Mammary epithelial cell (primary cell): ENCODE measurements around the gene CHD8.

Experiments
- EZH2 ChIP-seq: IDR thresholded peaks from 2 replicates; pipeline ENCODE4 v1.6.1; 2012; ENCODE audit warnings: low read length, inconsistent platforms, borderline replicate concordance
- TF ChIP-seq, protein P1 (sequence below), 2 donors: IDR thresholded peaks in 1 of 2; conservative IDR thresholded peaks in 1 of 2; 2 replicates each; pipeline ENCODE4 v1.5.1; 2011 to 2012; ENCODE audit warnings: inconsistent platforms in 2 of 2, low read length in 2 of 2, mild to moderate bottlenecking in 2 of 2, control low read depth in 1 of 2, low read depth in 1 of 2; ENCODE audit not compliant: insufficient read depth in 1 of 2; ENCODE audit errors: extremely low read depth in 1 of 2

GRCh38 chr14:21367582-21368144 lies 88.3 kb downstream of the CHD8 start:
- TF ChIP-seq, protein P1, sequence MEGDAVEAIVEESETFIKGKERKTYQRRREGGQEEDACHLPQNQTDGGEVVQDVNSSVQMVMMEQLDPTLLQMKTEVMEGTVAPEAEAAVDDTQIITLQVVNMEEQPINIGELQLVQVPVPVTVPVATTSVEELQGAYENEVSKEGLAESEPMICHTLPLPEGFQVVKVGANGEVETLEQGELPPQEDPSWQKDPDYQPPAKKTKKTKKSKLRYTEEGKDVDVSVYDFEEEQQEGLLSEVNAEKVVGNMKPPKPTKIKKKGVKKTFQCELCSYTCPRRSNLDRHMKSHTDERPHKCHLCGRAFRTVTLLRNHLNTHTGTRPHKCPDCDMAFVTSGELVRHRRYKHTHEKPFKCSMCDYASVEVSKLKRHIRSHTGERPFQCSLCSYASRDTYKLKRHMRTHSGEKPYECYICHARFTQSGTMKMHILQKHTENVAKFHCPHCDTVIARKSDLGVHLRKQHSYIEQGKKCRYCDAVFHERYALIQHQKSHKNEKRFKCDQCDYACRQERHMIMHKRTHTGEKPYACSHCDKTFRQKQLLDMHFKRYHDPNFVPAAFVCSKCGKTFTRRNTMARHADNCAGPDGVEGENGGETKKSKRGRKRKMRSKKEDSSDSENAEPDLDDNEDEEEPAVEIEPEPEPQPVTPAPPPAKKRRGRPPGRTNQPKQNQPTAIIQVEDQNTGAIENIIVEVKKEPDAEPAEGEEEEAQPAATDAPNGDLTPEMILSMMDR (conservative IDR thresholded peaks at IDR 0.05 in 1 of 2, IDR thresholded peaks at IDR 0.05 in 1 of 2; ENCODE audit: extremely low read depth in 1 of 2, insufficient read depth in 1 of 2, low read depth in 1 of 2, low read length in 2 of 2): no peak
- TF ChIP-seq EZH2: no peak
